Central memory CD8-positive, alpha-beta T cell (primary cell): ENCODE results near the gene CT45A3.
"Not testable (repeated sequence)": the region's sequence is repeated elsewhere in the genome, so short reads cannot be mapped to it uniquely, and the experiment has no call there.

ENCODE experiments used
- ATAC-seq: fragments of 150-1000 bp; cut with Tn5 transposase; replicated peaks from 2 replicates; pipeline ENCODE4 v1.10.0; 2022; ENCODE audit warnings: mild to moderate bottlenecking, moderate FRiP score, moderate number of reproducible peaks; ENCODE audit not compliant: poor library complexity, severe bottlenecking; ENCODE audit errors: extremely low read depth
- DNase-seq, 2 donors: peaks; one replicate each; pipeline ENCODE4 v3.0.0; 2021; ENCODE audit warnings: low spot score in 2 of 2
- H3K27ac Mint-ChIP-seq: one replicate; pipeline ENCODE4 v1.8.0; 2022; ENCODE audit warnings: low read depth, mild to moderate bottlenecking, moderate library complexity, mixed read lengths
- H3K27me3 Mint-ChIP-seq: one replicate; pipeline ENCODE4 v1.8.0; 2022; ENCODE audit warnings: mixed read lengths
- H3K36me3 Mint-ChIP-seq: one replicate; pipeline ENCODE4 v1.8.0; 2022; ENCODE audit warnings: mild to moderate bottlenecking, moderate library complexity, mixed read lengths; ENCODE audit not compliant: insufficient read depth
- H3K4me1 Mint-ChIP-seq: one replicate; pipeline ENCODE4 v1.8.0; 2022; ENCODE audit warnings: mixed read lengths
- H3K4me3 Mint-ChIP-seq: one replicate; pipeline ENCODE4 v1.8.0; 2022; ENCODE audit warnings: mild to moderate bottlenecking, moderate library complexity, mixed read lengths
- H3K9me3 Mint-ChIP-seq: one replicate; pipeline ENCODE4 v1.8.0; 2022; ENCODE audit warnings: mixed read lengths

The CT45A3 gene, protein sequence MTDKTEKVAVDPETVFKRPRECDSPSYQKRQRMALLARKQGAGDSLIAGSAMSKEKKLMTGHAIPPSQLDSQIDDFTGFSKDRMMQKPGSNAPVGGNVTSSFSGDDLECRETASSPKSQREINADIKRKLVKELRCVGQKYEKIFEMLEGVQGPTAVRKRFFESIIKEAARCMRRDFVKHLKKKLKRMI

DNA sequence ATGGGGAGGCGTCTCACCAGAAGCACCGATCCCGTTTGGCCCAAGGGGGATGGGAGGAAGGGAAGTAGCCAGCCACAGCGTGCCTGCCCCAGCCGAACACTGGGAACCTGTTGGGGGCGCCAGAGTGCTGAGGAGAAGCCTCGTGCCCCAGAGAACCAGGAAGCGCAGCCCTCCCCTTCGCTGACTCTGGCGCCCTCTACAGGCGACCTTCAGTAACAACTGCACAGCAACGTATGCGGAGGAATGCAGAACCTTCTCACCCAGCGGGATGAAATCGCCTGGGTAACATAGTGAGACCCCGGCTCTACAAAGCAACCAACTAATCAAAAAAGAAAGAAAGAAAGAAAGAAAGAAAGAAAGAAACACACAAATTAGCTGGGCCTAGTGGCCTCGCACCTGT lies at the start of gene CT45A3:
TSS of gene CT45A3 (minus strand) at position 101 of the 400 bp plus-strand sequence. CDS start 3,747 bp downstream, outside the sequence.
- H3K36me3 Mint-ChIP-seq, H3K4me1 Mint-ChIP-seq, H3K27me3 Mint-ChIP-seq, H3K27ac Mint-ChIP-seq, DNase-seq, H3K9me3 Mint-ChIP-seq, ATAC-seq, H3K4me3 Mint-ChIP-seq: not testable (repeated sequence)

DNA sequence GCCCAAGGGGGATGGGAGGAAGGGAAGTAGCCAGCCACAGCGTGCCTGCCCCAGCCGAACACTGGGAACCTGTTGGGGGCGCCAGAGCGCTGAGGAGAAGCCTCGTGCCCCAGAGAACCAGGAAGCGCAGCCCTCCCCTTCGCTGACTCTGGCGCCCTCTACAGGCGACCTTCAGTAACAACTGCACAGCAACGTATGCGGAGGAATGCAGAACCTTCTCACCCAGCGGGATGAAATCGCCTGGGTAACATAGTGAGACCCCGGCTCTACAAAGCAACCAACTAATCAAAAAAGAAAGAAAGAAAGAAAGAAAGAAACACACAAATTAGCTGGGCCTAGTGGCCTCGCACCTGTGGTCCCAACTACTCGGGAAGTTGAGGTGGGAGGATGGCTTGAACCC lies 34.7 kb upstream of the CT45A3 start, which contains the start of gene CT45A6:
TSS of gene CT45A6 (minus strand) at position 101 of the 400 bp plus-strand sequence. CDS start 3,794 bp downstream, outside the sequence.
- not testable (repeated sequence) for H3K27me3 Mint-ChIP-seq

DNA sequence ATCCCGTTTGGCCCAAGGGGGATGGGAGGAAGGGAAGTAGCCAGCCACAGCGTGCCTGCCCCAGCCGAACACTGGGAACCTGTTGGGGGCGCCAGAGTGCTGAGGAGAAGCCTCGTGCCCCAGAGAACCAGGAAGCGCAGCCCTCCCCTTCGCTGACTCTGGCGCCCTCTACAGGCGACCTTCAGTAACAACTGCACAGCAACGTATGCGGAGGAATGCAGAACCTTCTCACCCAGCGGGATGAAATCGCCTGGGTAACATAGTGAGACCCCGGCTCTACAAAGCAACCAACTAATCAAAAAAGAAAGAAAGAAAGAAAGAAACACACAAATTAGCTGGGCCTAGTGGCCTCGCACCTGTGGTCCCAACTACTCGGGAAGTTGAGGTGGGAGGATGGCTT lies 17.4 kb upstream of the CT45A3 start, which contains the start of gene CT45A5:
TSS of gene CT45A5 (minus strand) at position 101 of the 400 bp plus-strand sequence. CDS start 3,774 bp downstream, outside the sequence.
- not testable (repeated sequence) for H3K4me3 Mint-ChIP-seq, ATAC-seq, H3K4me1 Mint-ChIP-seq, H3K27ac Mint-ChIP-seq, H3K36me3 Mint-ChIP-seq, DNase-seq, H3K27me3 Mint-ChIP-seq, H3K9me3 Mint-ChIP-seq

More for the DNA sequence above, 34.7 kb upstream of the CT45A3 start, which contains the start of gene CT45A6:
- DNase-seq, H3K36me3 Mint-ChIP-seq, H3K4me1 Mint-ChIP-seq, H3K4me3 Mint-ChIP-seq, ATAC-seq, H3K27ac Mint-ChIP-seq, H3K9me3 Mint-ChIP-seq: not testable (repeated sequence)

DNA sequence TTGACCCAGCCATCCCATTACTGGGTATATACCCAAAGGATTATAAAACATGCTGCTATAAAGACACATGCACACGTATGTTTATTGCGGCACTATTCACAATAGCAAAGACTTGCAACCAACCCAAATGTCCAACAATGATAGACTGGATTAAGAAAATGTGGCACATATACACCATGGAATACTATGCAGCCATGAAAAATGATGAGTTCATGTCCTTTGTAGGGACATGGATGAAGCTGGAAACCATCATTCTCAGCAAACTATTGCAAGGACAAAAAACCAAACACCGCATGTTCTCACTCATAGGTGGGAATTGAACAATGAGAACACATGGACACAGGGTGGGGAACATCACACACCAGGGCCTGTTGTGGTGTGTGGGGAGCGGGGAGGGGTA lies 23.3 kb downstream of the CT45A3 start:
- not testable (repeated sequence) for ATAC-seq, H3K27ac Mint-ChIP-seq, H3K27me3 Mint-ChIP-seq

DNA sequence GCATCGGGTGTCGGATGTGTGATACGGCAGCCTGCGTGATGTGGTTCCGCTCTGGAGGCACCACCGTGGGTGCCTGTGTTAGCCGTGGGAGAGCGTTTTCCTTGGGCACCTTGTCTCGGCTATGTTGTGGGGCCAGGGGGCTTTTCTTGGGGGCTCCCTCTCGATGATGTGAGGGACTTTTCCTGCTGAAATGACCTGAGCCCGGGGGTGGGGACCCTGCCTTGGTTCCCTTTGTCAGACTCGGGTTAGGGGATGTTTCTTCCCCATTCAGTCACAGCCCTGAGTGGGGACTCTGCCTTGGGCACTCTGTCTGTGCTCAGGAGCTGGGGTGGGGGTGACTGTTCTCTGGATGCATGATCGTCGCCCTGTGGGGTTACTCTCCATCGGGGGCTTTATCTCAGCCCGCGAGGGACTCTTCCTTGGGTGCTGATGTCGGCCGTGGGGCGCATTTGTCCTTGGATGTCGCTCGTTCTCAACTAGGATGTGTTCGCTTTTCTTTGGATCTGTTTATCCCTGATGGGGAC lies 26.7 kb downstream of the CT45A3 start:
- no peak overlapping the region for H3K4me3 Mint-ChIP-seq

More for the DNA sequence above, 23.3 kb downstream of the CT45A3 start:
- H3K9me3 Mint-ChIP-seq, DNase-seq, H3K36me3 Mint-ChIP-seq, H3K4me1 Mint-ChIP-seq, H3K4me3 Mint-ChIP-seq: not testable (repeated sequence)

DNA sequence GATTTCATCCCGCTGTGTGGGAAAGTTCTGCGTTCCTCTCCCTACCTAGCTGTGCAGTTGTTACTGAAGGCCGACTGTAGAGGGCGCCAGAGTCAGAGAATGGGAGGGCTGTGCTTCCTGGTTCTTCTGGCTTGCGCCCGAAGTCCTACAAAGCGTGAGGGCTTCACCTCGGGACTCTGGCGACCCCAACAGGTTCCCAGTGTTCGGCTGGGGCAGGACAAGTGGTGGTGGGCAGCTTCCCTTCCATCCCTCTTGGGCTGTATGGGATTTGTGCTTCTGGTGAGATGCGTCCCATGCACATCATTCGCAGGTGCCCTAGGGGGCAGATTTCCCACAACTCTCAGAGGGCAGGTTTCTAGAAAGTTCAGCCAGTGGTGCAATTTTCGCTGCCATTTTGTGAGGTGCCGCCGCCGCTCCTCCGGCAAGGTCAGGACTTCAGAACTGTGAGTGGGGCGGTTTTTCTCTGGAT lies 27.3 kb downstream of the CT45A3 start:
- no peak overlapping the region for H3K4me3 Mint-ChIP-seq
- ATAC-seq (no peak), DNase-seq (no peak)
- H3K36me3 Mint-ChIP-seq = no peaks in the 10 kb centered on the region
- no peaks in the 10 kb centered on the region for H3K27me3 Mint-ChIP-seq
- H3K4me1 Mint-ChIP-seq = no peaks in the 10 kb centered on the region
- no peaks in the 10 kb centered on the region for H3K9me3 Mint-ChIP-seq
- H3K27ac Mint-ChIP-seq = no peak overlapping the region

More for the DNA sequence above, 26.7 kb downstream of the CT45A3 start:
- no peak for DNase-seq
- H3K27ac Mint-ChIP-seq = no peak overlapping the region
- no peaks in the 10 kb centered on the region for H3K36me3 Mint-ChIP-seq
- no peak for ATAC-seq
- no peaks in the 10 kb centered on the region for H3K27me3 Mint-ChIP-seq
- H3K4me1 Mint-ChIP-seq = no peaks in the 10 kb centered on the region
- no peaks in the 10 kb centered on the region for H3K9me3 Mint-ChIP-seq

DNA sequence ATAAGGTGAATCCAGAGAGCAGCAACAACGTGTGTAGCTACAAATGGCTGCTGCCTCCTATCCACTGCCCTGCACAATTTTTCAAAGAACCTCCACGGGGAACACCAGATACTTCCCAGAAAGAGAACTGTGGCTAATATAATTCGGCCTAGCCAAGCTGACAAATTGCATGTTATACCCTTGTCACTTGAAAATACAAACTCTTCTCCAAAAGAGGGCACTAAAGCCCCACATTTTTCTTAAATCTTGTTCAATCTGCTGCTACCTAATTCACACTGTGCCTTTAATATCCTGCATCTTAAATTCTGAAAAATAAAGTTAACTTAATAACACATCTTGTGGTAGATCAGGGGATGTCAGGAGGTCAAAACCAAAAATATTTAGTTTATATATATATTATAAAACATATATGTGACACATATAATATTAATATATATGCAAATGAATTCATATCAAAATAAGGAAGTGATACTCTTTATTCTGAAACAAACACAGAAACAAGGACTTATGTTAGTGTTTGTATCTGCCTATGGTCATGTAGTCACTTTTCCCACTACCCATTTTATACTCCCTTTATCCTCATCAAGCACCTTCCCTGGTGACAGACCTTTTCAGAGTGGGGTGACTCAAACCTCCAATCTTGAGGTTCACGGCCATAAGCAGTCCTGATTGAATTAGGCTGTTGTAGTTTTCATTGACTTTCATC lies 30.5 kb downstream of the CT45A3 start:
- Mint-ChIP-seq H3K4me1 (no peaks in the 10 kb centered on the region), H3K36me3 (no peaks in the 10 kb centered on the region), H3K27me3 (no peaks in the 10 kb centered on the region), H3K4me3 (no peak overlapping the region), H3K27ac (no peak overlapping the region), H3K9me3 (no peaks in the 10 kb centered on the region)
- ATAC-seq (no peak), DNase-seq (no peak)

DNA sequence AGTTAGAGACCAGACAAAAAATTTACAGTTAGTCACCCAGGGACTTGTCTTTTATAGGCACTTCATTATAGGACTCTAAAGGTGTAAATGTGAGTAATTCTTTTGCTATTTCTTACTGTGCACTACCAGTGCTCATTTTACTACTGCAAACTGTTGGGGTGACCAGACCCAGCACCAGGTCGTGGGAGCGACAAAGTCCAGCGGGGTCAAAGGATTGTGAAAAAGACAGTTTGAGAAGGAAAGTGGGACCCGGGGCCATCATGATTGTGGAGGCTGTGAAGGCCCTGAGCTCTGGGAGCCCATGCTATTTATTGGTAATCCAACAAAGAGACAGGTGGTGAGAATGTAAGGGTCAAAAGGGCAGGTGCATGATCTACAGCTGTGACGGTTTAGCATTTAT lies 33.3 kb downstream of the CT45A3 start:
- not testable (repeated sequence) for ATAC-seq, H3K4me3 Mint-ChIP-seq, H3K9me3 Mint-ChIP-seq, H3K27ac Mint-ChIP-seq, H3K36me3 Mint-ChIP-seq, H3K4me1 Mint-ChIP-seq, DNase-seq, H3K27me3 Mint-ChIP-seq

DNA sequence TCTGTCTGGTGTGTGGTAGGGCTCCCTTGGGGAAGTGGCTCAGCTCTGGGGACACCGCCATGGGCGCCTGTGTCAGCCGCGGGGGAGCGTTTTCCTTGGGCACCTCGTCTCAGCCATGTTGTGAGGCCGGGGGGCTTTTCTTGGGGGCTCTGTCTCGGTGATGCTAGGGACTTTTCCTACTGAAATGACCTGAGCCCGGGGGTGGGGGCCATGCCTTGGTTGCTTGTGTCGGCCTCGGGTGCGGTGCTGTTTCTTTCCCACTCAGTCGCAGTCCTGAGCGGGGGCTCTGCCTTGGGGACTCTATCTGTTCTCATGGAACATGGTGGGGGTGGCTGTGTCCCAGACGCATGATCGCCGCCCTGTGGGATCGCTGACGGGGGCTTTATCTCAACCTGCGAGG lies 54.2 kb downstream of the CT45A3 start:
- Mint-ChIP-seq H3K27ac (no peak overlapping the region), H3K9me3 (no peaks in the 10 kb centered on the region), H3K27me3 (no peaks in the 10 kb centered on the region), H3K36me3 (no peaks in the 10 kb centered on the region), H3K4me1 (no peaks in the 10 kb centered on the region), H3K4me3 (no peak overlapping the region)
- DNase-seq (no peak), ATAC-seq (no peak)

DNA sequence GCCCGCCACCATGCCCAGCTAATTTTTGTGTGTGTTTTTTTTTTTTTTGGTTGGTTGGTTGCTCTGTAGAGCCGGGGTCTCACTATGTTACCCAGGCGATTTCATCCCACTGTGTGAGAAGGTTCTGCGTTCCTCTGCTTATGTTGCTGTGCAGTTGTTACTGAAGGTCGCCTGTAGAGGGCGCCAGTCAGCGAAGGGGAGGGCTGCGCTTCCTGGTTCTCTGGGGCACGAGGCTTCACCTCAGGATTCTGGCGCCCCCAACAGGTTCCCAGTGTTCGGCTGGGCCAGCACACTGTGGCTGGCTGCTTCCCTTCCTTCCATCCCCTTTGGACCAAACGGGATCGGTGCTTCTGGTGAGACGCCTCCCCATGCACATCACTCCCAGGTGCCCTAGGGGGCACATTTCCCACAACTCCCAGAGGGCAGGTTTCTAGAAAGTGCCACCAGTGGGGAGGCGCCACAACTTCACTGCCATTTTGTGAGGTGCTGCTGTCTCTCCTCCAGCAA lies 54.8 kb downstream of the CT45A3 start, which contains the start of gene CT45A1:
TSS of gene CT45A1 (plus strand) at position 457 of the 507 bp plus-strand sequence. CDS start 5,302 bp downstream, outside the sequence.
- not testable (repeated sequence) for ATAC-seq, DNase-seq, H3K36me3 Mint-ChIP-seq, H3K4me1 Mint-ChIP-seq, H3K27me3 Mint-ChIP-seq, H3K4me3 Mint-ChIP-seq, H3K9me3 Mint-ChIP-seq, H3K27ac Mint-ChIP-seq
